ENCODE results near the gene RIMS1.
"Not testable (repeated sequence)": the region's sequence is repeated elsewhere in the genome, so short reads cannot be mapped to it uniquely, and the experiment has no call there.

RIMS1 gene

GRCh38 chr6:72296375-72296774, 410.0 kb downstream of the RIMS1 start:
- H3K27ac ChIP-seq: no peak overlapping the region
- no peak for TF ChIP-seq CTCF (IDR thresholded peaks at IDR 0.05)
- TF ChIP-seq ZFX (IDR thresholded peaks at IDR 0.05; ENCODE audit: borderline replicate concordance): no peak

- TF ChIP-seq ZFX (IDR thresholded peaks at IDR 0.05; ENCODE audit: borderline replicate concordance) (no peak), CTCF (IDR thresholded peaks at IDR 0.05) (no peak)
- peak overlapping the region; percentile 51 for H3K27ac ChIP-seq
These were observed 419.6 kb downstream of the RIMS1 start for GRCh38 chr6:72305971-72306370.

GRCh38 chr6:72316675-72317380, 430.5 kb downstream of the RIMS1 start:
- no peak for TF ChIP-seq CTCF (IDR thresholded peaks at IDR 0.05)
- no peak for TF ChIP-seq ZFX (IDR thresholded peaks at IDR 0.05; ENCODE audit: borderline replicate concordance)
- H3K27ac ChIP-seq: no peak overlapping the region

- TF ChIP-seq ZFX (IDR thresholded peaks at IDR 0.05; ENCODE audit: borderline replicate concordance): no peak
- TF ChIP-seq CTCF (IDR thresholded peaks at IDR 0.05): no peak
These were observed 435.4 kb downstream of the RIMS1 start for GRCh38 chr6:72321788-72322187.

GRCh38 chr6:72322771-72323170, 436.4 kb downstream of the RIMS1 start:
- TF ChIP-seq ZFX (IDR thresholded peaks at IDR 0.05; ENCODE audit: borderline replicate concordance): no peak
- no peak for TF ChIP-seq CTCF (IDR thresholded peaks at IDR 0.05)
- H3K27ac ChIP-seq: no peak overlapping the region

More at GRCh38 chr6:72321788-72322187, 435.4 kb downstream of the RIMS1 start:
- H3K27ac ChIP-seq: no peak overlapping the region

- TF ChIP-seq ZFX (IDR thresholded peaks at IDR 0.05; ENCODE audit: borderline replicate concordance) (no peak), CTCF (IDR thresholded peaks at IDR 0.05) (no peak)
- no peak overlapping the region for H3K27ac ChIP-seq
These were observed 438.2 kb downstream of the RIMS1 start for GRCh38 chr6:72324591-72324990.

- no peak overlapping the region for H3K27ac ChIP-seq
- TF ChIP-seq CTCF (IDR thresholded peaks at IDR 0.05) (no peak), ZFX (IDR thresholded peaks at IDR 0.05; ENCODE audit: borderline replicate concordance) (no peak)
These were observed 442.4 kb downstream of the RIMS1 start for GRCh38 chr6:72328775-72329174.

GRCh38 chr6:72335203-72335602, 448.9 kb downstream of the RIMS1 start:
- H3K27ac ChIP-seq: not testable (repeated sequence)
